Measurements from ENCODE around the gene MCTP2.

The MCTP2 gene

DNA sequence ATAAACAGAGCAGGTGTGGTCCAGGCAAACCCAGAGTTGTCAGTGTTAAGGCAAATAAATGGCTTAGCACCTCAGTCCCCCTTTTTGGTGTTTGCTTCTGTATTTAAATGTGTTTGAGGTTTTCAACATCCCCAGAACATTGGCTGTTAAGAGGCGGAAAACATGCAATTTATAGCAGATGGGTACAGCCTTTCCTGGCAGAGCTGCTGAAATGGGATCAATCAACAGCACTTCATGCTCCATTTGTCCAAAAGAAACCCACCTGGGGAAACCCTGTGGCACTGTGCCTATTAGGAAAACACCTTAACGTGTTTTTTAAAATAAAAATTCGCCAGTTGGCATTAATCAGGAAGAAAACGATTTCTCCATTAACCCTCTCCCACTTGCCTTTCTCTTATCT is 135.4 kb downstream of the MCTP2 start:
- H3K27ac ChIP-seq: no peak overlapping the region
- TF ChIP-seq, protein P1, sequence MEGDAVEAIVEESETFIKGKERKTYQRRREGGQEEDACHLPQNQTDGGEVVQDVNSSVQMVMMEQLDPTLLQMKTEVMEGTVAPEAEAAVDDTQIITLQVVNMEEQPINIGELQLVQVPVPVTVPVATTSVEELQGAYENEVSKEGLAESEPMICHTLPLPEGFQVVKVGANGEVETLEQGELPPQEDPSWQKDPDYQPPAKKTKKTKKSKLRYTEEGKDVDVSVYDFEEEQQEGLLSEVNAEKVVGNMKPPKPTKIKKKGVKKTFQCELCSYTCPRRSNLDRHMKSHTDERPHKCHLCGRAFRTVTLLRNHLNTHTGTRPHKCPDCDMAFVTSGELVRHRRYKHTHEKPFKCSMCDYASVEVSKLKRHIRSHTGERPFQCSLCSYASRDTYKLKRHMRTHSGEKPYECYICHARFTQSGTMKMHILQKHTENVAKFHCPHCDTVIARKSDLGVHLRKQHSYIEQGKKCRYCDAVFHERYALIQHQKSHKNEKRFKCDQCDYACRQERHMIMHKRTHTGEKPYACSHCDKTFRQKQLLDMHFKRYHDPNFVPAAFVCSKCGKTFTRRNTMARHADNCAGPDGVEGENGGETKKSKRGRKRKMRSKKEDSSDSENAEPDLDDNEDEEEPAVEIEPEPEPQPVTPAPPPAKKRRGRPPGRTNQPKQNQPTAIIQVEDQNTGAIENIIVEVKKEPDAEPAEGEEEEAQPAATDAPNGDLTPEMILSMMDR (conservative IDR thresholded peaks at IDR 0.05): no peak
- no peak for TF ChIP-seq ZFX (IDR thresholded peaks at IDR 0.05)

DNA sequence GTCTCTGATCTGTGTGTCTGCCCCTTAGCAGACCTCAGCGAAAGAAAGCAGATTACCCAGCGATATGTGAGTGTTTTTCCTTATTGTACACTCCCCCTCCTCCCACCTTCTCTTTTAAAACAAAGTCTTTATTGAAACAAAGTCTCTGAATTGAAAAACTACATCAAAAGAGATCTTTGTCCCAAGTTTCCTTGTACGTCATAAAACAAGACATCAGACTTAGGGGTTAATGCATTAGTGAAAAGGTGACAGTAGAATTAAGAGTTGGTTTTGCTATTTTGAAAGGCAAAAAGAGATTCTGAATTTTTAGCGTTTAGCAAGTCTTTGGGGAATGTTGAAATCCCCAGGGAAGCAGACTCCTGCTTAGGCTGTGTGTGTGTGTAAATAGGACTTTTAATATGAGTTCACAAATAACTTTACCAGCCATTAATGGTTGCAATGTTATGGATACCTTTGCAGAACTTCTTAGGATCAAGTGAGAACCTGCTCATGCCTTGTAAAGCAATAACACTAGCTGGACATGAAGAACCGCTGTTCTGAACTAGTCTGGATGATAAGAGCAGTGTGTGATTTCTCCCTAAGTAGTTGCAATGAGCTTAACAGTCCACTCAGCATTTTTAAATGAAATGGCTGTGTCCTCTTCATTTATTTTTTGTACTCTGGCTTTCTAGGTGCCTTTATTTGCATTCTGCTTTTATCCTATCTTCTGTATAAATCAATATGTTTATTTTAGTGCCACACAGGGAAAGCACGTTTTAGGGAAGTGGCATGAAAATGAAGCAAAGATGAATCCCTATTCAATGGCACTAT is 136.6 kb downstream of the MCTP2 start:
- no peak overlapping the region for H3K27ac ChIP-seq
- no peak for TF ChIP-seq ZFX (IDR thresholded peaks at IDR 0.05)

DNA sequence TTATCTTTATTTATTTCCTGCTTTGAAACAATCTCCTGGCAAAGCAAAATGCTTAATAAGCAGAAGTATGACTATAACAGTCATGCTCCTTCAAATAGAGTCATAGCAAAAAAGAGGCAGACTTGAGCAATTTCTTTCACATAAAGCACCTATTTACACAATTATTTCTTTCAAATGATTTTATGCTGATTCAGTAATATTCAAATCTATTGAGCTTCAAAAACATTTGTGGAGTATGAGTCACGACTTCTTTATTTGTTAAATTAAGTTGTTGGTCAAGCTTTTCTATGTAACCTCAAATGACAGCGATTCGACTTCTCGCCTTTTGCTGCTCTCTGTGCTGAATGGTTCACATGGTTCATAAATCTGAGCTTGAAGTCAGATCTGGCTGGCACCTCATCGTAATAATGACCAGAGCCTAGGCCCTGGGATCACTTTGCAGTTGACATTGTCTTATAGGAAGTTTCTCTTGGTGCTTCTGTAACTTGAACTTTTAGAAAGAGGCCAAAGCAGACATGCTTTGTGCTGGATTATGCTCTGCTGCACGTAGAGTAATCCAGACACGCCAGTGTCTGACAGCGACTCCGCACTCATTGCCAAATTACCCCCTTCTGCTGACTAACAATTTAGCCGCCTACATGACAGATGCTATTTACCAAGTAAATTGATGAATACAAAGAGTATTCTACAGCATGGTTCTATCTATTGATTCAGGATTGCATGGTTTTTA is 139.0 kb downstream of the MCTP2 start:
- TF ChIP-seq, protein P1 (conservative IDR thresholded peaks at IDR 0.05): no peak
- no peak for TF ChIP-seq ZFX (IDR thresholded peaks at IDR 0.05)
- H3K27ac ChIP-seq: no peak overlapping the region

DNA sequence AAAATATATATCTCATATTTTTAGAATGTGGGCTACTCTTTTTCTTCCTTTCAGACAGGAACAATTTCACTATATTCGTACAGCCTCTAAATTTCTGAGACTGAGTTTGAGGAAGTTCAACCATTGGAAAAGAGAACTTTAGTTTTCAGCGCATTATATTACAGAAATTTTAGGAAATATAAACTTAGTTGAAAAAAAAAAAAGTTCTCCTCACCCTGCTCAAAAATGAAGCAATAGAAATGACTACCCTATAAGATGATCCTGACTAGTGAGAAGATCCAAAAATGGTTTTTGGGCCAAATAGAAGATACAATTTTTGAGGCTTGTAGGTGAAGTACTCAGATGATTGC is 139.6 kb downstream of the MCTP2 start:
- H3K27ac ChIP-seq: no peak overlapping the region
- TF ChIP-seq, protein P1 (conservative IDR thresholded peaks at IDR 0.05): no peak
- TF ChIP-seq ZFX (IDR thresholded peaks at IDR 0.05): no peak

DNA sequence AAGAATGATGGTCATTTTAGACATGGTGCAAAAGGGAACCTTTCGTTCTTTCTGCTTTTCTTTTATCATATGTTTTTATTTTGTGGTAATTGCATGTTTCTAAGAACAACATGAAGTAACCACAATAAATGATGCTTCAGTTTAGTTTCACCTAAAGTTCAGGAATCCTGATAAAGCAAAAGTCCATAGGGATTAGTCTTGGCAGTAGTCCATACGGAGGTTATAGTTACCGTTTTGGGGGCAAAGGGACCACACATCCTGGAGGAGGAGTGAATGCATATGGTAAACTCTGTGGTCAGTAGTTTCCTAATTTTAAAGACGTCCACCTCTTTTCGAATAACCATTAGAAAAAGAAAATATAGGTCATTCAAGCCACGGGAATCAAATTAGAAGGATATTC is 141.5 kb downstream of the MCTP2 start:
- no peak for TF ChIP-seq ZFX (IDR thresholded peaks at IDR 0.05)
- TF ChIP-seq, protein P1 (conservative IDR thresholded peaks at IDR 0.05): no peak
- H3K27ac ChIP-seq: no peak overlapping the region

DNA sequence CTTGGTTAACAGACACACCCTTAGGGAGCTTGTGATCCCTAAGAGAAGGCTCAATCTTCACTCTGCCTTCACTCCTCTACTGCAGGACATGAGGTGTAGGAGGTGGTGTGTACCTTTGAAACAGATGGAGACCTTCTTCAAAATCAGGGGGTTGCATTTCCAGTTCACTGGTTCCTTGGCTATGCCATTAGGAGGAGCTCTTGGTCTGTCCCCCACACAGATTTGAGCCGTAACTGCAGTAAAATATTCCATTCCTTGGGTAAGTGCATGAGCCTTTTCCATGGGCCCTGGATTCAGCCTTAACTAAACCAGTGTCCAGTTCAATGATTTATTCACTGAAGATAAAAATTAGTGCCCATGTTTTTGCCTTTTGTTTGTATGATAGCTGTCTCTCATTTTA is 144.6 kb downstream of the MCTP2 start:
- TF ChIP-seq, protein P1 (conservative IDR thresholded peaks at IDR 0.05): no peak
- no peak for TF ChIP-seq ZFX (IDR thresholded peaks at IDR 0.05)
- no peak overlapping the region for H3K27ac ChIP-seq

DNA sequence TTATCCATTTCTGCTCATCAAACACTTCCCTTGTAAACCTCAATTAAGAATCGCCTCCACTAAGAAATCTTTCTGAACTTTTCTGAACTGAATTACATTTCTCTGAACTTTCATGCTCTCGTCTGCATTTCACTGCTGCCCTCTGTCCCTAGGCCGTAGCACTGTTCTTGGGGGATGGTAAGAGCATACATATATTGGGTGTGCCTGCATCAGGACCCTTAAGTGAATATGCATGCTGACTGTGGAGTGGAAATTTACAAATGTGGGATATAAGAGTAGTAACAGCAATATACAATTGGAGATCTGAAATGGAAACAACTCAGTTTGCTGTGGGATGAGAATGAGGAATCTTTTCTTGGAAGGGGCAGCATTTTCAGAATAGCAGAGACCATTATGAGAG is 148.6 kb downstream of the MCTP2 start:
- TF ChIP-seq ZFX (IDR thresholded peaks at IDR 0.05): no peak
- TF ChIP-seq, protein P1 (conservative IDR thresholded peaks at IDR 0.05): no peak
- H3K27ac ChIP-seq: no peak overlapping the region

Data from C4-2B (cell line).